HG03045 (cell line): ENCODE measurements around the gene DMXL1.

ENCODE experiments used
- ATAC-seq: cut with Tn5 transposase; IDR thresholded peaks from one replicate; pipeline ENCODE4 v1.9.1; 2021; ENCODE audit warnings: mild to moderate bottlenecking, moderate library complexity; ENCODE audit not compliant: unreplicated experiment

DMXL1 gene

DNA sequence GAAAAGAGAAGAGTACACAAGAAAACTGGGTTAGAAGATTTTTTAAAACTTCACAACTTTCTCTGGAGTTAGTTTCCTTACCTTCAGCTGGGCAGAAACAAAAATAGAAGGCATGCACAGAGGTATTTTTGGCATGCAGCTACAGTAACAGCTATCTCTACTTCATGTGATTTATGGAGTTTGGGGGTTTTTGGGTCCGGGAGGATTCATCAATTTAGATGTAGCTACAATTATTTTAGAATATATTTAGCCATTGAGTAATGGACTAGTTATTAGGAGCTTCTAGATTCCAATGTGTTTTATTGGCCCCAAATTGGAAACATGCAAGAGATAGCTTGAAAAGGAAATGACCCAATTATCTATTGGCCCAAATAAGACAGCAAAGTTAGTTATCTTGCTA lies 193.3 kb downstream of the DMXL1 start:
- no peak for ATAC-seq

DNA sequence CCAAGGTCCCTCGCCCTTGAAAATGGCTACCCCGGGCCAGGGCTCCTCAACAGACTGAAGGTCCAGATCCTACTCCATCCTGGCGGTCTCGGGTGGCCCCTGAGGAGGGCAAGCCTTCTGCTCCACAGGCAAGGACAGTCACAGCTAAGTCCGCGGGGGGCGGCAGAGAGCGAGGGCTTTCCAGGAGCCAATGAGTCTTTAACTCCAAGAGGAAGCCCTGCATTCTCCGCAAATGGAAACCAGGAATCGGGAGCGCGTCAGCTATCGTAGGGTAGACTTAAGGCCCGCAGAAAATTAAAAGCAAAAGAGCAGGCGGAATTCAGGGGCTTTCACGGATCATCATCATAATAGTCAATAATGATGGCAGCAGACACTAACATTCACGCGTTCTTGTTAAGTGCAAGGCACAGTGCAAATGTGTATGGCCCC lies 197.1 kb downstream of the DMXL1 start:
- ATAC-seq = peak; percentile 76

DNA sequence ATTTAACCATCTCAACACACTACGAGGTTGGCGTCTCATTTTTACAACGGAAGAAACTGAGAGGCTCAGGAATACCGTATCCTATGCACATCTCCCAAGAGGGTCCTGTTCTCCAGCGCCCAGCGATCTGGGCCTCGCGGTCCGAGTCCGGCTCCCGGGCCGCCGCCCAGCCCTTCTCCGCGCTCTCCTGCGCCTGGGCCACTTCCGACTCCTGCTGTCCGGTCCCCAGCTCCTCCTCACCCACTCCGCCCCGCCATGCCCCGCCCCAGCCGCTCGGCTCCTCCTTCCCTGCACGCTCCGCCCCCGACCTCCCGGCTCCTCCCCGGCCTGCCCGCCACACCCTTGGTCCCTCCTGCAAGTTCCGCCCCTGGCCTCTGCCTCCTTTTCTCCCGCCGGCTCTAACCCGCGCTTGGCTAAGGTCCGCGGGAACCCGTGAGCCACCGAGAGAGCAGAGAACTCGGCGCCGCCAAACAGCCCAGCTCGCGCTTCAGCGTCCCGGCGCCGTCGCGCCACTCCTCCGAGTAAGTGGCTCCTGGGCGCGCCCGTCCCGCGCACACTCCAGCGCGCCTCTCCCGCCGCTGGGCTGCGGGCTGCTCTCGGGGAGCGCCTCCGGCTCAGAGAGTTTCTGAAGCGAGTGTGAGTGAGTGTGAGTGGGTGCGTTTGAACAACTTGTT lies 197.6 kb downstream of the DMXL1 start:
- peak; percentile 90 for ATAC-seq

DNA sequence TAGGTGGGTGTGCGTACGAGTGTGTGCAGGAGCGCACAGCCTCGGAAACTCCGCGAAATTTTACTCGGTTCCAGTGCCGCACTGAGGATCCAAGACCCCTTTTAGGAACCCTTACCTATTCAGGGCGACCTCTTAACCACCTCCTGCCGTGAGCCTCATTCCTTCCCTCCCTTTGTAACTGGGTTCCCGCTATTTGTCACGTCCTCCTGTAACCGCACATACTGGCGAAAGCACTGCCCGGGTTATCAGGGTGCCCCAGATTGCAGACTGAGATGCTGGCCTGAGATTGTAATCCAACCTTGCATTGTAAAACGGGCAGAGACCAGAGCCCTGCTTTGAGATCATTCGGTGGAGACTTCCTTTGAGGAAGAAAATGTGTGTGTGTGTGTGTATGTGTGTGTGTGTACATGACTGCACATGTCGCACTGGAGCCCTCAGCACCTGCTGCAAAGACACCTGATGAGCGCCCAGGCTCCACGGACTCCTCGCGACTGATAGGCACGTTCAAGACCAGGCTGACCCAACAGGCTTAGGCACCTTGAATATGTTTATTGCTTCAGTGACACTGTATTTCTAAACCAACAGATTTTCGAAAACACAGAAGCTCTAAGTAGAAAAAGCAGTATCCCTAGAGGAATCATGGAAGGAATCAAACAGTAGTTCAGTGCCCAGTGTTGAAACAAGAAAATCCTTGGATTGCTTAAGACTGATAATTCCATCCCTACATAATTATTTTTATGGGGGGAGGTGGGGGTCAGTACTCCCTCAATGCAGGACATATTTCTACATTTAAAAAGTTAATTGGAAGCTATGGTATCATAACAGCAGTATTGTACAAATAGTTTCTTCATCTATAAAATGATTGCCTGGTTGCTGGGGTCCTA lies 198.4 kb downstream of the DMXL1 start:
- ATAC-seq = peak; percentile 3

DNA sequence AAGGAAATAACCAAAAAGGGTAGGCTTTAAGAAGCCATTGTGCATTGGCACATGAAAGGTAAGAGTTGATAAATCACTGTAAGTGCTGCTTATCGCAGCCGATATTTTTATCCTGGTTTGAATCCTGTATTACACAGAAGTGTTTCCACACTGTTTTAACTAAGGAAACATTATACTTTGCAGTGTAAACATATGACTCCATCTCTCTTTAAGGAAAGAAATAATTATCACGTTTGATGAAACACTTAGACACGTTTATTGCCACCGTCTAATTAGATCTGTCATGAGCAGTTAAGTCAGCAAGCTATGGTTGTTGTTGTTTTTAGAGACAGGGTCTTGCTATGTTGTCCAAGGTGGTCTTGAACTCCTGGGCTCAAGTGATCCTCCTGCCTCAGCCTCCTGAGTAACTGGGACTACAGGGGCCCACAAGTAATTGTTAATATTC lies 199.3 kb downstream of the DMXL1 start:
- no peak for ATAC-seq

DNA sequence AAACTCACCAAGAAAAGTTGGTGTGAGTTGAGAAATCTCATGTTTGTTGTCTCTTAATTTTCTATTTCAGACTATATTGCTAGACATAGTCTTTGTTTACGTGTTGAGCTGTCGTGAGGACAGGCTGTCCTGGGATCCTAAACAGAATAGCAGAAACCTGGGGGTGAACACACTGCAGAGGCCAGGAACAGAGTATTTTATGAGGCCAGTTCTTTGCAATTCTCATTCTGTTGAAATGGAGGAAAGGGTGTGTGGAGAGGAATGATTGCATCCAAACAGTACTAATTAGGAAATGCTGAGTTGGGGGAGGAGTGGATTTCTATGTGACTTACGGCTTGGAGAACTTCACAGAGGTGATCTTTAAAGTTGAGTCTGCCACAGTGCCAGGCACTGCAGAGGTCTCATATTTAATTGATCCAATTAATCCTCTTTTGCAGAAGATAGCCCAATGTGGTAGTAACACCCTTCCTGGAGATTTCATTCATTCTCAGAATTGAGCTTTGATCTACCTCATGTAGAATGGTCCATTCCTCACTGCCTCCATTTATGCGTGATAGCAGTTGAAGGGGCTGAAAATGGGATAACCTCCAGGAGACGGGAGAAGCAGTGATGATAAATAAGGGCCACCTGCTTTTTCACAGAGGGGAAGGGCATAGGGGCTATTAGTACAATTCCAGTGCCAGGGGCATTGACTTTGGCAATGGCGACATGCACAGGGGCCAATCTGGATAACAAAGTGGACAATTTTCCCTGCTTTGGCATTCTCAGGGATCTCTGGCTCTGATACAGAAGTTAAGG lies 200.3 kb downstream of the DMXL1 start:
- no peak for ATAC-seq

DNA sequence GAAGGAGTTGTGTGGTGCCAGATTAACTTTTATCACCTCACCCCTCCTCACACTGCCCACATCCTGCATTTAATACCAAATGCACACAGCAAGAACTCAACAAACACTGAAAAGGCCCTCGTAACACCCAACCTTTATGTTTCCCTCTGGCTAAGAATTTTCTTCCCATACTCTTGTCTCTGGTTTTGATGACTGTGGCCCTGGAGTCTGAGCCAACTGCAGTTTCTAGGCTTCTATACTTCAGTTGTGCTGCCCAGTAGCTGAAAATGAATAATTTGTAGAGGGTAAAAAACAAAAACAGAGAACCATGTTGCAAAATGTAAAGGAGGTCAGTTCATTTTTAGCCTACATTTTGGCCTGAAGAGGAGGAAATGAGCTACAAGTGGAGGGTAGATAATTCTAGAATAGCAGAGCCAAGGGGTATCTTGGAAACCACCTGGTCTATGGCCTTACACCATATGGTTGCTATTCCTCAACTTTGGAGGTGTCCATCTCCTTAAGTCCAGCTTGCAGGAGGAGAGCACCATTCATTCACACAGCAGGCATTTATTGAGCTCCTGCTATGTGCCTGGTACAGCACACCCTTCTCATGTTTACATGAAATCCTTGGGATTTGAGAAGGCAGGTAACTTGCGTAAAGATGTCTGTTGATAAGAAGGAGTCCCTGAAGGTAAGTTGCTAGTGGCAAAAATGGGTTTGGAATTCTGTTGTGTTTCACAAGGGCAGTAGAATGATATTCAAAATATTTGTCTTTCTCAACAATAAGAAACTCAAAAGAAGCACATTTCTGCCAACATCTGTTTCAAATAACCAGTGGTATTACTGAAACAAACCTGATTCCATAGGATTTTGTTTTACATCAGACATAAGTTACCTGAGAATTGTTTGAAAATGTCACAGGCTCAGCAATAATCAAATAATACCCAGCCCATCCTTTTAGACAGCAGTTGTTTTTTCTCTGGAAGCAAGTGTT lies 201.2 kb downstream of the DMXL1 start:
- ATAC-seq = no peak

DNA sequence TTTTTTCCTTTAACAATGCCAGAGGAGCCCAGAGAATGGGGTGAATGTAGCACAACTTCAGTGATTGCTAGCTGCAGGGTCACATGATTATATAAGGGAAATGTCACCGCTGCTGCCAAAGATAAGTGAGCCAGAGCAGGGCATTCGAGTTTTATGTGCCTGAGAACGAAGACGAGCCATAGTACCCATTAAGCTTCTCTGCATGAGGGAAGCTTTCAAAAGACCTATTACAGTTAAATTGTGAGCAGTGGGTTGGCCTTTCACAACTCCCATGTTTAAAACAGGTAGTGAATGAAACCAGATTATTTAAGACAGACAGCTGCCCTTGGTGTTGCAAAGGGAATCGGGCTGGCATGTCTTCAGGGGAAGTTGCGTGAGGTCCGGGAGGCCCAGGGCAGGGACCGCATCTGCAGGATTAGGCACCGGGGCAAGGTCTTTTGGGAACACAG lies 202.5 kb downstream of the DMXL1 start:
- ATAC-seq = no peak

DNA sequence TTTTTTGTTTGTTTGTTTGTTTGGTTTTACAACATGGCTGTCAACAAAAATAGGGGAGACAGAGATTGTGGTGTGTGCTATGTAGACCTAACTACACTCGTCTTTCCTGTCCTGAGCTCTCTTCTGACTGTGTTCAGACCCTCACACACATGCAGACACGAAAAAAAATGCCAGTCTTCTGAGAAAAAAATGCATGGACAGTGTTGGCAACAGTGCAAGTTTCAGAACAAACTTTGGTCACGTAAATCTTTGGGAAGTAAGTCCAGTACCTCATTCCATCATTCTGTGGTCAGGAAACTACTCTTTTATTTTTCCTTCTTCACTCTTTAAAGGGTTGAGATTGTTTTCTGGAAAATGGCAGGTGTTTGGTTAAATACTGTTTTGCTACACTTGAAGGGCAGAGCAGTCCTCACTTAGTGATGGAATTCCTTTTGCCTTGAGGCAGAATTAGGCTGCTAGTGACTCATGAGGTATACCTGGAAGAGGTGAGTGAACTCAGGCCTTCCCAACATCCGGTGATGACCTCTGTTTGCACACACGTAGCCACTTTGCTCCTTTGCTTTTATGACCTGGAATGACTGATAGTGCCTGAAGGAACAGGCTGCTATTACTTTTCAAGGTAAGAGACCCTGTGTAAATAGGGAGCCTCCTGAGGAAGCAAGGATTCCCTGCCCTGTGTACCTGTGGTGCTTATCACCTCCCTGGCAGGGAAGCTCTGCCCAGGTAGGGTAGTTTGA lies 203.3 kb downstream of the DMXL1 start:
- no peak for ATAC-seq

DNA sequence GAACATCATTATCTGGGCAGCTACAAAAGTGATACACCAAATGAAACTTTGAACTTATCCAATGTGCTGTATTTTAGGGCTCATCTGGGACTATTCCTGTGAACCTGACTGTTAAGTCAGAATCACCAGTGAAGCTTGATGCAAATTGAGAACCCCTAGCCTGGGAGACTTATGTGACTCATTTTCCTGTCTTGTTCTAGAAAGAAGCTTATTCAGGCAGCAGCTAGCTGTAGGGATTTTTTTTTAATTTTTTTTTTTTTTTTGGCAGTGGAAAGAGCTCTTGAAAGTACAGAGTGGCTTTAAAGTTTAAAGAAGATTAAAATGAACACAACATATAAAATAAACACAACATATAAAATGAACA lies 203.9 kb downstream of the DMXL1 start:
- ATAC-seq = no peak

DNA sequence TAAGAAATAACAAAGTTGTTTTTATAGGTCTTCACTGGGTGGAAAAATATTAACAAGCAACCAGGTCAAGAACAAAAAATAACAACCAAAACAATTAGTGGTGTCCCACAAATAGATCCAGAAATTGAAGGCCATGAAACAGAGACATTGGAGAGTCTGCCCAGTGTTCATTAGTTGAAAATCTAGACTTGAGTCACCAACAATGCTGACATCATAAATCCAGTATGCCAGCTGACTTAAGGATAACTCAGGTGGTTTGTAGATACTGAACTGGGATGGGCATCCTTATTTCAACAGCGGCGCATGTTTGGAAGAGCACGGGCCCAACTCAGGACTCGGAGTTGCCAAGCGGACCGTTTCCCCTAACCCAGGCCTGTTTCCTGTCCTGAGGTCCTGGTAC lies 204.3 kb downstream of the DMXL1 start:
- ATAC-seq = peak; percentile 24

DNA sequence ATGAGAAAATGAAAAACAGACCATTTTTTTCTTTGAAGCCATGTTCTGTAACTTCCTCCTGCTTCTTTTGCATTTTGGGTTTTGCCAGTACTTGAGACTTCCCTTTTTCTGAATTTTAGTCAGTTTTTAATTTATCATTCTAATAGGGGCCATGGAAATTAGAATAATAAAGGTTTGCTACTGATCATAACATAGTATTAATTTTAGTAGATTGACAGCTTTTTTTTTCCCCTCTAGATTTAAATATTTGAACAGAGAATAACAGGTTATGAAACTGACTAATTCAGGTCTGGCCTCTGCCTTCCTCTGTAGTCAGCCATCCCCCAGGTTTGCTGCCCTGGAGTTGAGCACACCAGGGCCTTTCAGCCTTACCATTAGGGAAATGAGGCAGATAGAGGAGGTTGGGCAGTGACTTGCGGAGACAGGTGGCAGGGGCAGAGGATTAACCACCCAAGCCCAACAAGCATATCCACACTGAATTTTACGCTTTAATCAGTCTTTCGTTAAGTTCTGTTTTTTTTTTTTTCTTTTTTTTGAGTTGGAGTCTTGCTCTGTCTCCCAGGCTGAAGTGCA lies 204.8 kb downstream of the DMXL1 start:
- peak; percentile 78 for ATAC-seq

DNA sequence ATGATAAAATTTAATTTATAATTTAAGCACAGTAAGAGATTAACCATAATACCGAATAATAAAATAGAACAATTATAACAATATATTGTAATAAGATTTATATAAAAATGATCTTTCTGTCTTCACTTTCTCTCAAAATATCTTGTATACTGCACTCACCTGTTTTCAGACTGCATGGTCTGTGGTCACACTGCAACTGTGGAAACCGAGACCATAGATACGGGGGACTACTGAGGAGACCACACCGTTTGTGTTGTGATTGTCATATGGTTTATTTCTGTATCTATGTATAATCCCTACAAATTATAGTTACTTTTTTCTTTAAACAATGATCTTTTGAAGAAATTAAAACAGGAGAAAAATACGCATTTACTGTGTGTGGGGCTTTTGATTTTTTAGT lies 206.1 kb downstream of the DMXL1 start:
- ATAC-seq = no peak

DNA sequence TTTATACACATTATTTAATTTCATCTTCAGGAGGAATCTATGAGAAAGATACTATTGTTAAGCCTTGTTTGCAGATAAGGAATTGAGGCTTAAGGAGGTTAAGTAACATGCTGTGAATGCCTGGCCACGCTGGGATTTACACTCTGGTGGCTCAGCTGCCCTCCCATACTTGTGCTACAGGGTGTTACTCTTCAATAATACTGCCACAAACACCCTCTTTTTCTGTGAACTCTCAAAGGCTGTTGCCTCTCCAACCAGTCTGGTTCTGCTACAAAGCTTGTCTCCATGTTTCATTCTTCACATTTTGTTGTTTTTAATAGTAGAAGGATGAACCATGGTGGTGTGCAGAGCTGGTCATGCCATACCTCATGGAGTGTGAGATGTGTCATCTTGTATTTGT lies 208.2 kb downstream of the DMXL1 start:
- ATAC-seq = no peak

DNA sequence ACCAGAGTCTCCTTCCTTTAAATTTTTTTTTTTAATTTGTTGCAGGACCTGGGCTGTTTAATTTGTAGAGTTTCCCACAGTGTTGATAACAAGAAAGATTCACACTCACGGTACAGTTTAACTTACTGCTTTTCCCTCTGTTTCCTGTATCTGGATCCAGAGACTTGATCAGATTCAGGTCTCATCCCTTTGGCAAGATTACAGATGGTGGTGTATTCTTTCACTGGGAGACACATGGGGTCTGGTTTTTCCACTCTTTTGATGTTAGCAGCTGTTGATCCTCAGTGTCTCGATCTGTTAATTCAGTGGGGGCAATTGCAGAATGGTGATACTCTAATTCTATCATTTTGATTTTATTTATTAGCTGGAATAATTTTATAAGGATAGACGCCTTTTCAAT lies 209.5 kb downstream of the DMXL1 start:
- no peak for ATAC-seq

DNA sequence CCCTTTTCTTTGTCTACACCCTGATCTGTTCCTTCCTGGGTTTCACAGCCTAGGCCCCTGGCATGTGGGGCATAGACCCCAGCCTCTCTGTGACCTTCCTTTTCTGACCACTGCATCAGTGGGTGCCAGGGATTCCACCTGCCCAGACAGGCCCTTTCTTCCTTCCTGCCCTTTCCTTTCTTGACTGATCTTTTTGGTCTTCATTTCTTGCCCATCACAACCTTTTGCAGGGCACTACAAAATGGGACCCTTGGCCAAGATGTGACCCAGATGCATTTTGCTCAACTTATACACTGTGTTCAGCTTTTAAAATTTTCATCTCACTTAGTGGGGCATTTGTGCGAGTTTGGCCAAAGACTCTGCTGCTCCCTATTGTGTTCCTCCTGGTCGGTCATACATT lies 211.7 kb downstream of the DMXL1 start:
- no peak for ATAC-seq

DNA sequence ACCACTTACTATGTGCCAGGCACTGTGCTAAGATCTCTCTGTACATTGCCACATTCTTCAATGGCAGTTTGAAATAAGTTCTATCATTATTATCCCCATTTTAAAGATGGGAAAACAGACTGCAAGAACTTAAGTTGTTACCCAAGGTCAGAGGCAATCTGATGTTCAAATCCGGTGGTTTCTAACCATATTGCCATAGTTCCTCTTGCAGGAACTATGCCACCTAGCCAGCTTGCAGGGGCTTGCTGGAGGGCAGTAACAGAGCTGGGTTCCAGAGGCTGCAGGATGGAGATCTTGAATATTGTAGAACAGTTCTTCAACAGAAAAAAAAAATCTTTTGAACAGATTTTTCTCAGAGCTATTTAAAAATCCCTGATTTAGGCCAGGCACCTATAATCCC lies 213.1 kb downstream of the DMXL1 start:
- no peak for ATAC-seq

DNA sequence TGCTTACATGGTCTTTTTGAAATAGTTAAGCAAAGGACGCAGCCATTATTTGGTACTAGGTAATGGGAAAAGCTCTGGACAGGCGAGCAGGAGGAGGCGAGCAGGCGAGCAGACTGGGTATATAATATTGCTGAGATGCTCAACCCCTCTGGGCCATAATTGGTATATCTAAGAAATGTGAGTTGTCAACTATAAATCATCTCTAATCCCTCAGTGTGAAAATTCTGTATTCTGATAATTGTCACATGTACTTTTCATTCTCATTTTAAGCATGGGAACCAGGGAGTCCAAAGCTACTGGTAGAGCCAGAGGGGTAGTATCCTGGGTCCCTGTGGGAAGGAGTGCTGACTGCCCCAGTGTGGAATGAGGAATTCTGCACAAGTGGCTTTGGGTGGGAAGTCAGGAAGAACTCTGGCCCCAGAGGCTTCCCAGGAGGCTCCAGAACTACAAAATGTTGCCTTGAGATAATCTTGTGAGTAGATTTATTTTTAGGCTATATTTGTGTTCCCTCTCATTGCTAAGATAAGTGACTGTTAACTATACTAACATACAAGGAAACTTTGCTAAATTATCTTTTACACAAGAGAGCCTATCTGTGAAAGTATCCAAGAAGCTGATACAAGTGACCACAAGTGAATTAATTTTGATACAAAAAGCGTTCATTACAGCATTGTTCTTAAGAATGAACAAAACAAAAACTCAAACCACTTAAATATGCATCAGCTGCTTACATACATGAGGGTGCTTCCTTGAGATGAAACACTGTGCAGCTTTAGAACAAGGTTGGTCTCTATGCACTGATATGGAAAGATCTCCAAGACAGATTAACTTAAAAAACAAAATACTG lies 214.4 kb downstream of the DMXL1 start:
- no peak for ATAC-seq
